ENCODE data around the gene TXNRD3. TPM values are rescaled to one million over a fixed set of nuclear protein-coding genes. Genes with fewer than 3 reads are reported as not detected.

The TXNRD3 gene
- total and polyA plus RNA-seq, 2 of the 4 experiments (the other 2 are of a cell fraction): 3.9 to 8.4 TPM

DNA sequence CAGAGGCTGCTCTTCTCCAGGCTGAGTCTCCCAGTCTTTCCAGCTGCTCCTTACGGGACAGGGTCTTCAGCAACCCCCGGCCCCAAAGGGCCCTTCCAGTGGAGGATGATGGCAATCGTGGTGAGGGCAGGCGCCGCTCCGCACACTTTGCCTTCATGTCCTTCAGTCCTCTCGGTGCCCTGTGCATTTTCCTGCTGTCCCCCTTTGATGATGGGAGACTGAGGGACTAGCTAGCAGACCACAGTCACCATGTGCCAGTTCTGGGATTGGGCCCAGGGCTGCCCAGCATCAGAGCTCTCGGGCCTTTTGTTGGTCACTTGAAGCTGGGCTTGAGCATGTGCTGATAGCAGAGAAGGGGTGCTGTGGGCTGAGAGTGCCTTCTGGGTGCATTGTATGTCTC, 8.8 kb upstream of the TXNRD3 start:
- TF ChIP-seq POLR2A (IDR thresholded peaks at IDR 0.05; ENCODE audit: low read depth, low read length): no peak
- H3K4me1 ChIP-seq (ENCODE audit: control insufficient read depth, insufficient read depth, low read length): peaks cover 2% of the 10 kb centered on the region; the same call in 1 of the 2 replicates
- ChIA-PET POLR2A (ENCODE audit: unreplicated experiment) (no interaction called here), CTCF (no interaction called here)
- H3K9me3 ChIP-seq (ENCODE audit: control insufficient read depth, insufficient read depth, low read length): peaks cover 3% of the 10 kb centered on the region; the same call in 1 of the 2 replicates
- dilution Hi-C loops (cut with HindIII; ENCODE audit: low sequenced_read_pairs, unreplicated experiment) (no loop called here), in situ Hi-C loops (cut with MboI; ENCODE audit: low sequenced_read_pairs) (no loop called here), intact Hi-C loops (cut with micrococcal nuclease) (no loop called here)
- H4K5ac ChIP-seq (ENCODE audit: low read depth, low read length): no peak overlapping the region
- H3K4me2 ChIP-seq (ENCODE audit: low read depth, low read length): no peak overlapping the region
- no peak overlapping the region for H3K14ac ChIP-seq (replicated peaks; ENCODE audit: low read depth, low read length)
- H2BK15ac ChIP-seq (ENCODE audit: low read depth, low read length): no peak overlapping the region
- WGBS, 2 experiments (ENCODE audit: extremely low coverage in 2 of 2, insufficient read length in 1 of 2): 78% methylated on average over 6 of the region's 8 CpGs; no CpG with 5 or more reads in 1 of the 2 experiments
- H2AFZ ChIP-seq (replicated peaks; ENCODE audit: low read length, poor library complexity): no peak overlapping the region
- peaks cover 70% of the 10 kb centered on the region for H3K27me3 ChIP-seq (ENCODE audit: control insufficient read depth, insufficient read depth, low read length)
- no peak overlapping the region for H4K91ac ChIP-seq (ENCODE audit: insufficient read depth, low read depth, low read length)
- ATAC-seq (ENCODE audit: low read depth) (no peak), DNase-seq (no peak)
- no peaks in the 10 kb centered on the region for H4K20me1 ChIP-seq (ENCODE audit: insufficient read depth, low read length)
- H3K56ac ChIP-seq (ENCODE audit: extremely low read depth, insufficient read depth, low read length): no peak overlapping the region
- no peak overlapping the region for H3K4ac ChIP-seq (ENCODE audit: low read depth, low read length)
- no TSS peak for BruUV-seq (replicated peaks)
- H3K9me1 ChIP-seq (ENCODE audit: insufficient read depth, low read length): no peaks in the 10 kb centered on the region
- no peaks in the 10 kb centered on the region for H3K79me1 ChIP-seq (ENCODE audit: low read depth in 1 of 2, low read length in 2 of 2)
- no peak overlapping the region for H4K8ac ChIP-seq (ENCODE audit: low read depth in 2 of 2, low read length in 2 of 2)
- H2BK20ac ChIP-seq (ENCODE audit: low read depth, low read length): no peak overlapping the region
- H3K27ac ChIP-seq (ENCODE audit: insufficient read depth, low read length): no peak overlapping the region
- H3K4me3 ChIP-seq (ENCODE audit: insufficient read depth, low read depth, low read length): no peak overlapping the region
- no peaks in the 10 kb centered on the region for H3K36me3 ChIP-seq (ENCODE audit: control insufficient read depth, insufficient read depth, low read length)
- no peak overlapping the region for H2BK5ac ChIP-seq (ENCODE audit: low read depth, low read length, poor library complexity, severe bottlenecking)
- H3K9ac ChIP-seq (ENCODE audit: low read depth, low read length): no peak overlapping the region
- no peak overlapping the region for H2BK120ac ChIP-seq (ENCODE audit: low read depth, low read length)
- H3K23ac ChIP-seq (ENCODE audit: low read depth, low read length): no peak overlapping the region
- H2AK5ac ChIP-seq (ENCODE audit: low read depth, low read length): no peak overlapping the region
- H2AK9ac ChIP-seq (replicated peaks; ENCODE audit: low read depth, low read length, poor library complexity): no peak overlapping the region
- H3K18ac ChIP-seq (ENCODE audit: low read depth, low read length): no peak overlapping the region
